ENCODE results near the gene NUDT4.
"Not testable (repeated sequence)": the region's sequence is repeated elsewhere in the genome, so short reads cannot be mapped to it uniquely, and the experiment has no call there.

NUDT4 gene

DNA sequence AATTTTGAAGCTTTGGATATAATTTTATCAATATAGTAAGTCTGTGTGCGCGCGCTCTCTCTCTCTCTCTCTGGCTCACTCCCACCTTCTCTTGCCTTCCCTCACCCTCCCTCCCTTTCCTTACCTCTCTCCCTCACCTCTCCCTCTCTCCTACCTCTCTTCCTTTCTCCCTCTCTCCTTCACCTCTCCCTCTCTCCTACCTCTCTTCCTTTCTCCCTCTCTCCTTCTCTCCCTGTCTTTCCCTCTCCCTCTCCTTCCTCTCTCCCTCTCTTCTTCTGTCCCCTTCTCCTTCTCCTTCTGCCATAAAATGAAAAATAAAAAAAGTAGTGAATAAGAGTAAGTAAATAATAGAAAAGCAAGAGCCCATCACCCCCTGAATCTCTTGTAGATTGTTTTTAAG, 9.0 kb upstream of the NUDT4 start:
- no peak for DNase-seq

DNA sequence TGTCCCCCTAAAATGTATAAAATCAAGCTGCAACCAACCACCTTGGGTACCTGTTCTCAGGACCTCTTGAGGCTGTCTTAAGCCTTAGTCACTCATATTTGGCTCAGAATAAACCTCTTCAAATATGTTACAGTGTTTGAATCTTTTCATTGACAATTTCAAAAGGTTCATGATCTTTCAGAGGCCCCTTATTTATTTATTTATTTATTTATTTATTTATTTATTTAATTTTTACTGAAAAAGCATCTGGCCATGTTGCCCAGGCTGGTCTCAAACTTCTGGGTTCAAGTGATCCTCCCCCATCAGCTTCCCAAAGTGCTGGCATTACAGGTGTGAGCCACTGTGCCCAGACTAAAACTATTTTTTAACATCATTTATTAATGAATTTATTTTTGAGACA, 8.2 kb upstream of the NUDT4 start:
- DNase-seq: no peak

DNA sequence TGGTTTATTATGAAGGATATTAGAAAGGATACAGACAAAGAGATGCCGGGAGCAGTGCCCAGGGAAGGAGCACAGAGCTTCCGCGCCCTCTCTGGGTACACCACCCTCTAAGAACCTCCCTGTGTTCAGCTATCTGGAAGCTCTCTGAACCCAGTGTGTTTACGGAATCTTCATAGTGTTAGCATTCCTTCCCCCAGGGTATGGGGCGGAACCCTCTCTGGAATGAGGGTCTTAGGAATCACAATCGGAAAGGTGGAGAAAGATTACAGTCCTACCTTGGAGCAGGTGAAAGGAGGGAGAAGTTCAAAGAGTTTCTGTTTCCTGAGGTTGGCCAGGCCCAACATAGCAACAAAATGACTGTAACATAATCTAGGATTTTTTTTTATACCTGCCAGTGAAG, 6.8 kb upstream of the NUDT4 start:
- DNase-seq: no peak

DNA sequence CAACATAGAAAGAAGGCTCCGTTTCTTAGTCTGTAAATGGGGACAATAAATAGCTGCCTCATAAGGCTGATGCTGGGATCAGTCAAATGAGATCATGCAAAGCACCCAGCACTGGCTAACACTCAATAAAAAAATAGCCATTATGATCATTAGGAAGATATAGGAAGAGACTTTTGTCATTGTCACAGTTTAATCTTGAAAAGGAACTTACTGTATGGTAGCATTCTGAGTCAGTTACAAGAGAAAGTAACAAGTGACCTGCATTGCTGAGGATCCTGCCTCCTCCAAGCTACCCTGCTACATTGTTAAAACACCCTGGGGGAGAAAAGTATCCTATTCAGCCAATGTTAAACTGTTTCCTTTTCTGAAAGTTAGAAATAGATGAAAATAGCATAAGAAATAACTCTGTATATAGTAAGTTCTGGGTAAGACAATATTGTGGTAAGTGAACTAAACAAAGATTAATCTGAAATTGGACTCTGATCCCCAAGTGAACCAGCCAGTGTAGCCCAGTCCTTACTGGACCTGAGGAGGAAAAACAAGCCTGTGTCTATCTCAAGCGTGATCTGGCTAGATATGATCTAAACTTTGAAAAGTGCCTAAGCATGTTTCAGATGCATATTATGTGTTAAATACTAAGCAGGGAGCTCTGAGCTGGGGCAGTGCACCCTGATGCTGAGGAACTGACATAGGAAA, 3.6 kb upstream of the NUDT4 start:
- no peak for DNase-seq

GRCh38 chr12:93375906-93376305, 1.8 kb upstream of the NUDT4 start:
- no peak for DNase-seq

- DNase-seq: no peak
These were observed 1.1 kb upstream of the NUDT4 start for GRCh38 chr12:93376436-93377251.

DNA sequence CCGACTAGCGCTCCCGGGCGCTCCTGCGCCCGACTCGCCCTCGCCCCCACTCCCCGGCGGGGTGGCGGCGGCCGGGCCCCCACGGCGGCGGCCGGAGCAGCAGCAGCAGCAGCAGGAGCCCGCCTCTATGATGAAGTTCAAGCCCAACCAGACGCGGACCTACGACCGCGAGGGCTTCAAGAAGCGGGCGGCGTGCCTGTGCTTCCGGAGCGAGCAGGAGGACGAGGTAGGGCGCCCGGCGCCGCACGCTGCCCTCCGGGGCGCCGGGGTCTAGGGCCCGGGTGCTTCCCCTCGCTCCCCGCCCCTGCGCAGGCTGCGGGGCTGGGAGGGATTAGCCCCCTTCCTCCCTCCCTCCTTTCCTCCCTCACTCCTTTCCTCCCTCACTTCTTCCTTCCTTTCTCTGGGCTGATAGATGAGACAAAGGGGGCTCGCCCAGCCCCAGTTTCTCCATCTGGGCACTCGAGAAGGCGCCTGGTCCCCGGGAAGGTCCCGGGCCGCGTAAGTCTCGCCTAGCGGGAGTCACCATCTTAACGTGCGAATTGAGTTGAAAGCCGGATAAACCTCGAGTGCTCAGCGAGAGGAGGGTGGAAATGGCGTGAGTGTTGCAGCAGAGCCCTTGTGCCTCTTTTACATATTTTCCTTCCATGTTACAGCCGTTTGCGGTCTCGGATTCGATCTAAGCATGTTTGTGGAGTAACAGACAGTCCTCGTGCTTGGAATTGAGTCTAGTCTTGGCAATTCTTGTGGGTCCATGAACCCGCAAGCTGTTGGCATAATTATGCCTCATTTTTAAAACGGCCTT, 672 bp downstream of the NUDT4 start:
- not testable (repeated sequence) for DNase-seq

DNA sequence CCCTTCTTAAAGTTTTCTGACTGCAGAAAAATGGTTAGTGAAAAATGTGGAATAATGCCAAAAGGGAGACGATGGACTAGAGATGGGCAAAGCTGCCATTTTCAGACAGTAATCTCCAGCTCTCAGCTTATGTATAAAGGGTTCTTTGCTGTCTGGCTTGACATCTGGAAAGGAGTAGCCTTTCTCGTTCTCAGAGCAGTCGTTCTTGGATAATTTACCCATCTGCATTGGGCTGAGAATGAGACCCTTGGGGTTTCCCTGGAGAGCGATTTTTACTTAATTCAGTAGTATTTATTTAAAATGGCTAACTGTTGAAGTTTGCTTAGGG, 1.2 kb downstream of the NUDT4 start:
- peak; percentile 69 for DNase-seq

GRCh38 chr12:93379326-93379980, 1.7 kb downstream of the NUDT4 start:
- no peak for DNase-seq

DNA sequence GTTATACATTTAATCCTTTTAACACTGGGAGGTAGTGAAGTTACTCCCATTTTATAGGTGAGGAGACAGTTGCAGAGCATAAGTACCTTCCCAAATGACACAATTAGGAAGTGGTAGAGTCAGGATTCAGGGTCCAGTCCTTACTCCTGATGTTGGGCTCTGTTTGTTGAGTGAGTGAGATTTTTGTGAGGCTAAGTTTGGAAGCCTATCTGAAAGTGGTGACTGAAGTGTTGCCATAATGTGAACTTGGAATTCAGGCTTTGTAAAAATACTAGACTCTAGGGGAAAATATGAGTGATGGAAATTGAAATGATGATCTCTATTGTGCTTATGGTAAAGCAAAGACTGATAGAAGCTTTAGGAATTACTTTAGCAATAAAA, 2.2 kb downstream of the NUDT4 start:
- DNase-seq: no peak

DNA sequence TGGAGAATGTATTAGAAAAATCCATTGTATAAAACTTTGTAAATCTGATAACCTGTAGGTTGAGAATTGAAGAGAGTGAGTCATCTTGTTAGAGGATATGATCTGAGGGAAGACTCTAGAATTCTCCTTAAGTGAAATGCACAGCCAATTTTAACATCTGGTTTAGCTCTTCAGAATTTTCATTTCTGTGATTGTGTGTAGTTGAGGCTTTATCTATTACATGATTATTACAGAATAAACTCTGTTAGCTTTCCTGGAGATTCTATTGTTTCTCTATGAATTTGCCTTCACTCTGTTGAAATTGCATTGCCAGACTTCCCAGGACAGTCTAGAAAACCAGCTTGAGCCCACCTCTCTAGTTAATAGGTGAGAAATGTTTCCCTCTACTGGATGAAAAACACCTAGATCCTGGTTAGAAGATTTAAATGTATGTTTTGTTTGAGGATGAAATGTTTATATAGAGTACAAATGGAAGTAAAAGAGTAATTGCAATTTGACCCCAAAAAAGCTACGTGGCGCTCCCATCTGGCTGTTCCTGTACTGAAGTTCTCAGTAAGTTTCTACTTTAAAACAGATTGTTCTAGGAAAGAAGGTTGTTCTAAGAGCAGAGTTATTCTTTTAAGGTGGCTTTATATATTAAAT, 2.9 kb downstream of the NUDT4 start:
- DNase-seq: no peak

DNA sequence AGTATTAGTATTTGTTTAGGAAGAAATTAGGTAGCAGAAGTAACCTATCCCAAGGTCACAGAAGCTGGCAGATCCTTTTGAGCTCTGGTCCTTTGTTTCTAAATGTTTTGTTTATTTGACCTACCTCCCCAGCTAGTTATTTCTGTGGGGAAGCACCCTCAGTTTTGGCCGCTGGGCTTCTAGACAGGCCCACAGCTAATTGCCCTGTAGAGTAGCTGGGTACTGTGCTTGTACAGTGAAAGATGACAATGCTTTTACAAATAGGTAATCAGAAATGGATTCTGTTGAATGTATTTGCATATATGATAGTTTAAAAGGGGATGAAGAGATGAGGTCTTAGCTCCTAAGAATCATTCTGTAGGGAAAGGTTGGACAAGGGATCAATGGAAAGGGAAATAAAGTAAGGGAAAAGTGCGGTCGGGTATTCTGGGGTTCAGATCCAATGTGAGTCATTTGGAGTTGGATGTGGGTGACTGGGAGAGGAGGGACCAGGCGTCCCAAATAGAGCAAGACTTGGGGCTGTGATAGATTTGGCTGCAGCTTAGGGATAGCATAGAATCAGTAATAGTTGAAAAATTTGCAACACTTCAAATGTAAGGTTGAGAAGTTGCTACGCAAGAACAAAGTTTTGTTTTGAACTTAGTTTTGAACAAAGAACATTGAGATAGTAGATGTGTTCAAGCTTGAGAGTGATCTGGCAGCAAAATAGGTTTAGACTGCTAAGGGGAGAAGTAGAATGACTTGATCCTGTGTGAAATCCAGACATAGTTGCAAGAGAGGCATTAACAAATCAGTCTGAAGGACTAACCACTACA, 3.6 kb downstream of the NUDT4 start:
- DNase-seq: no peak

- DNase-seq: not testable (repeated sequence)
These were observed 4.3 kb downstream of the NUDT4 start for GRCh38 chr12:93381976-93382437.

GRCh38 chr12:93387780-93388179, 10.1 kb downstream of the NUDT4 start:
- DNase-seq: no peak

DNA sequence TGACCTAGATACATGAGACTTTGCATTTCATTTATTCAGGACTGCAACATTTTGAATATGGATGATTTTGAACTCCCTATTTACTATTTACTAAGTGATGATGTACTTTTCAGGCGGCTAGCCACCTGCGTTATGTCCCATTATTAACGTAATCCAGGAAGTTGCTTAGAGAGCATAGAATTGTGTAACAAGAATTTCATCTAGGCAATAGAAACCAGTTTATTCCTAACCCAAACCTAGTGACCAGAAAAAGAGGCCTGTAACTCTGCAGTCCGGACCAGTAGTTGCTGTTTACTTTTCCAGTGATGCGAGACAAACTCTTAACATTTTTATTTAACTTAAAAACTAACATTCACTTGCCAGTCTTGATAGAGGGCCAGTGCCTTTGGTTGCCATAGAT, 12.3 kb downstream of the NUDT4 start:
- no peak for DNase-seq

- DNase-seq: no peak
These were observed 13.0 kb downstream of the NUDT4 start for GRCh38 chr12:93390549-93391297.

GRCh38 chr12:93393425-93393824, 15.7 kb downstream of the NUDT4 start:
- DNase-seq: no peak

GRCh38 chr12:93397412-93397811, 19.7 kb downstream of the NUDT4 start:
- no peak for DNase-seq

DNA sequence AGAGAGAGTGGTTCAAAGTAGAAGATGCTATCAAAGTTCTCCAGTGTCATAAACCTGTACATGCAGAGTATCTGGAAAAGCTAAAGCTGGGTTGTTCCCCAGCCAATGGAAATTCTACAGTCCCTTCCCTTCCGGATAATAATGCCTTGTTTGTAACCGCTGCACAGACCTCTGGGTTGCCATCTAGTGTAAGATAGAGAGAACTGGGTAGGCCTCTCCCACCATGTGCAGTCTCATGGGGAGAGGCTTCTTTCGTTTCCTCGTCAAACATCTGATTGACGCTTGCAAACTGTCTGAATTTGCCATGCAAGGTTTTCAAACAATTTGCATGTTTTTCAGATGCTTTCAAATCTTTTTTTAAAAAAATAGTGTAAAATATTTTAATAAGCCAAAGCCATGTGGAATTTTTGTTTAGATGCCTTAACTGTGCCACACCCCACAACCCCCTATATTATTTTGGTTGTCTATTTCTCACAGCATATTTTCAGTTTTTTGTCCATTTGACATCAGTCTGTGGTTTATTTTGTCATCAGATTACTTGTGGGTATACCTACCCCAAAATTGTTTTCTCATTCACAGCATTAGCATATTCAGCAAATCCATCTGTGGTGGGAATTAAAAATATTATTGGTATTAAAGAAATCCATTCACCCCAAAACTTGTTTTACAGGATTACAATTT, 21.6 kb downstream of the NUDT4 start:
- not testable (repeated sequence) for DNase-seq

Measured in NCI-H524 treated with DMSO at 0.1 percent for 48 hours (cell line).